GM12892 (cell line): ENCODE data around the gene CEP131.

Experiments used
- POLR2A ChIP-seq: IDR thresholded peaks from 2 replicates; pipeline ENCODE4 v1.6.1; 2011; ENCODE audit warnings: low read depth, low read length, control low read depth
- POLR2AphosphoS5 ChIP-seq: IDR thresholded peaks from 2 replicates; pipeline ENCODE4 v1.6.1; 2011; ENCODE audit warnings: low read depth, low read length, control low read depth
- TAF1 ChIP-seq: IDR thresholded peaks from 2 replicates; pipeline ENCODE4 v1.6.1; 2011; ENCODE audit warnings: low read depth, mild to moderate bottlenecking, control low read depth, low read length, borderline replicate concordance

GRCh38 chr17:81217491-81217890 lies 5.3 kb downstream of the CEP131 start:
- no peak for TF ChIP-seq POLR2A
- no peak for TF ChIP-seq TAF1
- TF ChIP-seq POLR2AphosphoS5 = no peak
